HepG2 (cell line): ENCODE data around the gene SLC25A47. TPM values are rescaled to one million over a fixed set of nuclear protein-coding genes. Genes with fewer than 3 reads are reported as not detected.

Experiments
- AGO1 ChIP-seq: fragments of 200-400 bp; formaldehyde crosslinking; IDR thresholded peaks from 2 replicates; pipeline ENCODE4 v1.6.1; 2017; ENCODE audit warnings: mild to moderate bottlenecking, low read depth, low read length, moderate library complexity; ENCODE audit not compliant: poor library complexity, severe bottlenecking
- AKAP8 ChIP-seq: sonication (generic); formaldehyde crosslinking; IDR thresholded peaks from 2 replicates; pipeline ENCODE4 v1.5.1; 2020; ENCODE audit warnings: mild to moderate bottlenecking, missing genetic modification reagents
- ARHGAP35 ChIP-seq: sonication (generic); formaldehyde crosslinking; IDR thresholded peaks from 2 replicates; pipeline ENCODE4 v1.9.0; 2022; ENCODE audit warnings: mild to moderate bottlenecking, inconsistent platforms, moderate library complexity, missing genetic modification reagents, borderline replicate concordance
- ATF5 ChIP-seq: sonication (generic); formaldehyde crosslinking; IDR thresholded peaks from 2 replicates; pipeline ENCODE4 v1.4.0; 2020; ENCODE audit warnings: mild to moderate bottlenecking, low read depth, missing genetic modification reagents
- CC2D1A ChIP-seq: sonication (generic); formaldehyde crosslinking; IDR thresholded peaks from 2 replicates; pipeline ENCODE4 v1.8.1; 2023; ENCODE audit warnings: mild to moderate bottlenecking, missing genetic modification reagents
- CSRNP2 ChIP-seq: sonication (generic); formaldehyde crosslinking; conservative IDR thresholded peaks from 2 replicates; pipeline ENCODE4 v1.8.0; 2022; ENCODE audit warnings: low read depth, missing genetic modification reagents
- DPF2 ChIP-seq: sonication (generic); formaldehyde crosslinking; IDR thresholded peaks from 2 replicates; pipeline ENCODE4 v1.4.0; 2020; ENCODE audit warnings: mild to moderate bottlenecking, low read depth, missing genetic modification reagents, borderline replicate concordance
- FOXK1 ChIP-seq: sonication (generic); formaldehyde crosslinking; IDR thresholded peaks from 2 replicates; pipeline ENCODE4 v1.4.0; 2020; ENCODE audit warnings: low read depth, missing genetic modification reagents, borderline replicate concordance
- HOXA3 ChIP-seq: sonication (generic); formaldehyde crosslinking; IDR thresholded peaks from 2 replicates; pipeline ENCODE4 v1.5.0; 2020; ENCODE audit warnings: missing genetic modification reagents
- MAF1 ChIP-seq: sonication (generic); formaldehyde crosslinking; IDR thresholded peaks from 2 replicates; pipeline ENCODE4 v1.5.0; 2020; ENCODE audit warnings: missing genetic modification reagents, borderline replicate concordance
- MTA1 ChIP-seq: sonication (generic); formaldehyde crosslinking; IDR thresholded peaks from 2 replicates; pipeline ENCODE4 v1.4.0; 2020; ENCODE audit warnings: missing genetic modification reagents, mild to moderate bottlenecking, borderline replicate concordance
- MYNN ChIP-seq: sonication (generic); formaldehyde crosslinking; IDR thresholded peaks from 2 replicates; pipeline ENCODE4 v1.4.0; 2020; ENCODE audit warnings: mild to moderate bottlenecking, low read depth, missing genetic modification reagents
- PHF8 ChIP-seq: sonication (generic); formaldehyde crosslinking; IDR thresholded peaks from 2 replicates; pipeline ENCODE4 v1.5.0; 2020; ENCODE audit warnings: missing genetic modification reagents
- STAT6 ChIP-seq: sonication (generic); formaldehyde crosslinking; IDR thresholded peaks from 2 replicates; pipeline ENCODE4 v1.4.0; 2020; ENCODE audit warnings: missing genetic modification reagents, mild to moderate bottlenecking, borderline replicate concordance
- TBX2 ChIP-seq: sonication (generic); formaldehyde crosslinking; IDR thresholded peaks from 2 replicates; pipeline ENCODE4 v1.5.0; 2020; ENCODE audit warnings: missing genetic modification reagents, mild to moderate bottlenecking, borderline replicate concordance
- ZNF34 ChIP-seq: sonication (generic); formaldehyde crosslinking; IDR thresholded peaks from 2 replicates; pipeline ENCODE4 v1.4.0; 2020; ENCODE audit warnings: mild to moderate bottlenecking, missing genetic modification reagents, borderline replicate concordance
- ZNF563 ChIP-seq: sonication (generic); formaldehyde crosslinking; IDR thresholded peaks from 2 replicates; pipeline ENCODE4 v1.8.0; 2022; ENCODE audit warnings: mild to moderate bottlenecking, moderate library complexity, missing genetic modification reagents
- ZNF615 ChIP-seq: sonication (generic); formaldehyde crosslinking; IDR thresholded peaks from 2 replicates; pipeline ENCODE4 v1.5.0; 2020; ENCODE audit warnings: mild to moderate bottlenecking, missing genetic modification reagents, borderline replicate concordance
- ZNF639 ChIP-seq: conservative IDR thresholded peaks from 2 replicates; pipeline ENCODE4 v1.6.1; 2018; ENCODE audit warnings: missing genetic modification reagents
- ZNF644 ChIP-seq: IDR thresholded peaks from 2 replicates; pipeline ENCODE4 v1.6.1; 2016; ENCODE audit warnings: low read depth
- ZNF761 ChIP-seq: sonication (generic); formaldehyde crosslinking; conservative IDR thresholded peaks from 2 replicates; pipeline ENCODE4 v1.4.0; 2020; ENCODE audit warnings: mild to moderate bottlenecking, missing genetic modification reagents
- ZNF768 ChIP-seq: sonication (generic); formaldehyde crosslinking; IDR thresholded peaks from 2 replicates; pipeline ENCODE4 v1.4.0; 2020; ENCODE audit warnings: missing genetic modification reagents
- ZSCAN29 ChIP-seq: sonication (generic); formaldehyde crosslinking; conservative IDR thresholded peaks from 2 replicates; pipeline ENCODE4 v1.4.0; 2020; ENCODE audit warnings: mild to moderate bottlenecking, missing genetic modification reagents
- polyA plus RNA-seq, 8 experiments: library from polyadenylated mRNA; depleted of rRNA in 3 of 8; stranded (reverse) in 7 of 8; unstranded in 1 of 8; fragments of >200 nt; fragmentation: Illumina TruSeq in 4 of 8; extraction: Trizol in 4 of 8; gene quantifications; 2 replicates each; pipeline versions ENCODE4 v1.2.1 to v1.2.3, GENCODE V29; 2011 to 2016; ENCODE audit warnings: low read depth in 4 of 8, missing spikeins in 1 of 8, mixed read lengths in 1 of 8; ENCODE audit not compliant: insufficient read depth in 1 of 8
- total RNA-seq, 5 experiments: library from RNA; depleted of rRNA; stranded (reverse); fragments of >200 nt; fragmentation: Illumina TruSeq; extraction: Trizol; gene quantifications; 2 replicates each; pipeline ENCODE4 v1.2.3, GENCODE V29; 2016; ENCODE audit warnings: low read depth in 1 of 5

The SLC25A47 gene
- total and polyA plus RNA-seq, 2 of the 13 experiments (the other 11 are each of a cell fraction or from before 2014, with no cell fraction given): 1.0 to 1.7 TPM

GRCh38 chr14:100285021-100285912 lies 37.9 kb upstream of the SLC25A47 start (continued):
- TF ChIP-seq MTA1 (CRISPR knock-in tag): peak; percentile 28; the same call in 1 of the 2 replicates
- TF ChIP-seq MAF1 (CRISPR knock-in tag): 0 out of 2 replicates have a peak, but pooled peaks have one; percentile 43
- peak; percentile 94 for TF ChIP-seq CC2D1A (CRISPR knock-in tag)
- TF ChIP-seq ATF5 (CRISPR knock-in tag): no peak
- TF ChIP-seq ZNF644 (CRISPR knock-in tag): no peak
- peak; percentile 54 for TF ChIP-seq HOXA3 (CRISPR knock-in tag)
- TF ChIP-seq AGO1: peak; percentile 81
- TF ChIP-seq TBX2: peak; percentile 68; the same call in 1 of the 2 replicates
- TF ChIP-seq ZNF768 (CRISPR knock-in tag): peak; percentile 40
- peak; percentile 82 for TF ChIP-seq ZNF563 (CRISPR knock-in tag)
- no peak for TF ChIP-seq FOXK1
- no peak for TF ChIP-seq ZSCAN29 (CRISPR knock-in tag)
- 0 out of 2 replicates have a peak, but pooled peaks have one; percentile 18 for TF ChIP-seq ZNF639 (CRISPR knock-in tag)
- no peak for TF ChIP-seq DPF2 (CRISPR knock-in tag)
- TF ChIP-seq ARHGAP35: peak; percentile 86
- peak; percentile 82; the same call in 1 of the 2 replicates for TF ChIP-seq ZNF761 (CRISPR knock-in tag)
- no peak for TF ChIP-seq ZNF34 (CRISPR knock-in tag)
- peak; percentile 88 for TF ChIP-seq PHF8
- TF ChIP-seq MYNN: no peak
- TF ChIP-seq STAT6 (CRISPR knock-in tag): no peak
- TF ChIP-seq ZNF615: no peak
- TF ChIP-seq CSRNP2 (CRISPR knock-in tag): no peak; the same call in 1 of the 2 replicates
- TF ChIP-seq AKAP8: no peak; the same call in 1 of the 2 replicates
